H7 (cell line): ENCODE measurements around the gene SLC30A3. TPM values are rescaled to one million over a fixed set of nuclear protein-coding genes. Genes with fewer than 3 reads are reported as not detected.

Experiments
- DNase-seq: peaks from one replicate; pipeline ENCODE4 v3.0.0; 2012
- H3K27me3 ChIP-seq: 2 replicates; pipeline ENCODE4 v1.6.0; 2011; ENCODE audit warnings: mild to moderate bottlenecking, low read length; ENCODE audit not compliant: control insufficient read depth, insufficient read depth
- H3K36me3 ChIP-seq: replicated peaks from 2 replicates; pipeline ENCODE4 v1.5.1; 2011; ENCODE audit warnings: low read length; ENCODE audit not compliant: control insufficient read depth, insufficient read depth
- H3K4me3 ChIP-seq: 2 replicates; pipeline ENCODE4 v1.5.1; 2011; ENCODE audit warnings: low read depth, mild to moderate bottlenecking, control low read depth, low read length, moderate library complexity; ENCODE audit not compliant: insufficient read depth
- total RNA-seq: library from RNA; depleted of rRNA; stranded (reverse); fragments of >200 nt; shearing (Covaris generic); gene quantifications from 2 replicates; pipeline ENCODE4 v1.2.3, GENCODE V29; 2014

The SLC30A3 gene
- total RNA-seq, 1 experiment from 2014 or later = 1.4 TPM

DNA sequence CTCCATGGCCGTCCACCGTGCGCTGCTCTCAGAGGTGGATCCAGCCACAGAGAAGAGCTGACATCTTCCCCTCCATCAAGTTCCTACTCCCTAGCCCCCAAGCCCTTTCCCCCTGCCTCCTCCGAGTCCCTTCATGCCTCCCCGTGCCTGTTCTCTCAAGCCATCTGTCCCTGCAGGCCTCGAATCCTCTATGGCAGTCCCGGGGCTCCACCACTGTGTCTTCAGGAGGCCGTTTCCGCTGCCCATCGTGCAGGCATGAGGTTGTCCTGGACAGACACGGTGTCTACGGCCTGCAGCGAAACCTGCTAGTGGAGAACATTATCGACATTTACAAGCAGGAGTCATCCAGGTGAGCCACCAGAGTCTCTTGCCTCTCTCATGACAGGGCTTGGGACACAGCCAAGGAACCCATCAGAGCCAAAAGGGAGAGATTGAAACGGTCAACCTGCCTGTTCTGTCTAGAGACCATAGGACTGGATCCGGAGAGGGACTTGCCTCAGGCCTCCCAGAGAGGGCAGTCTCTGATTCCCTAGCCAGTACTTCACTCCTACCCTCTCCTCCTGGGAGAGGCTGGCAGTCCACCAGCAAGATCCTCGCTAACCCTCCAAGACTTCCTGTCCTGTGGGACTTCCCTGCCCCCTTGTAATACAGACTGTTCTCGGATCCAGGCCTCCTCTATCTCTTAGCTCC is 35.7 kb upstream of the SLC30A3 start:
- H3K36me3 ChIP-seq = no peaks in the 10 kb centered on the region
- no peak overlapping the region for H3K4me3 ChIP-seq
- H3K27me3 ChIP-seq = no peaks in the 10 kb centered on the region
- DNase-seq = no peak

DNA sequence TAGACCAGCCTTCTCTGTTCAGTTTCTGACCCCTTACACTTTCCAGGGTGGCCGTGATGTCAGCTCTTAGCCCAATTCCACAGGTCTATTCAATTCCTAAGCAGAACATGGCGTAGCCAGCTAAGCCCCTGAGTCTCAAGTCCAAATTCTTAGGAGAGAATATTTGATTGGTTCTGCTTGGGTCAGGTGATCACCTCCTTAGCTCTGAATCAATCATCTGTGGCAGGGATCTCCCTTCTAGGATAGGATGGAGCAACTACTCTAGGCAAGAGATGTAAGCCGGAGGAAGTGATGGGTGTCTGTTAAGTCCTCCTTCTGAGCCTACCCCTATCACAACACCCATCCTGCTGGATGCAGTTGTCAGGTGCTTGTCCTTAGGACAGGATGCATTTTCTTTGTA is 34.3 kb upstream of the SLC30A3 start:
- Histone ChIP-seq H3K4me3 (no peak overlapping the region), H3K36me3 (no peaks in the 10 kb centered on the region), H3K27me3 (no peaks in the 10 kb centered on the region)
- no peak for DNase-seq

DNA sequence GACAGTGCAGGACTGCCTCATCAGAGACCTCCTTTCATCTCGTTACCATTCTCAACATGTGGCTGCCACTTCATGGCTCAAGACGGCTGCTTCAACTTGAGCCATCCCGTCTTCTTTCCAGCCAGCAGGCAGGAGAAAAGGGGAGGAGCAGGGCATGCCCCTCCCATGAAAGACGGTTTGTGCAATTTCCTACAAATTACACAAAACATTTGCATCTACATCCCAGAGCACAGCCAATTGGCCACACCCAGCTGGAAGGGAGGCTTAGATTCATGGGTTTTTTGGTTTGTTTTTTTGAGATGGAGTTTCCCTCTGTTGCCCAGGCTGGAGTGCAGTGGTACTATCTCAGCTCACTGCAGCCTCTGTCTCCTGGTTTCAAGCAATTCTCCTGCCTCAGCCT is 33.6 kb upstream of the SLC30A3 start:
- Histone ChIP-seq H3K36me3 (no peaks in the 10 kb centered on the region), H3K27me3 (no peaks in the 10 kb centered on the region), H3K4me3 (no peak overlapping the region)
- DNase-seq = no peak

DNA sequence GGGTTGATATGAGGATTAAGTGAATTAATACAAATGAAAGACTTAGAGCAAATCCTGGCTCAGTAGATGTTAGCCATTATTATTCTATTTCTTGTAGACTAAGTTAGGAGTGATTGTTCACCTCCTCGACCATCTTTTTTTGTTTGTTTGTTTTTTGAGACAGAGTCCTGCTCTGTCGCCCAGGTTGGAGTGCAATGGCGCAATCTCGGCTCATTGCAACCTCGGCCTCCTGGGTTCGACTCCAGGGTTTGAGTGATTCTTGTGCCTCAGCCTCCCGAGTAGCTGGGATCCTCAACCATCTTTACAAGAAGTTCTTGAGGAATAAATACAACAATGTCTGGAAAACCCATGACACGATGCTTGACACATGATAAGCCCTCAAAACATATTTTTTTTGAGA is 32.1 kb upstream of the SLC30A3 start:
- H3K27me3 ChIP-seq = no peaks in the 10 kb centered on the region
- H3K36me3 ChIP-seq = no peaks in the 10 kb centered on the region
- DNase-seq = no peak
- H3K4me3 ChIP-seq = no peak overlapping the region

DNA sequence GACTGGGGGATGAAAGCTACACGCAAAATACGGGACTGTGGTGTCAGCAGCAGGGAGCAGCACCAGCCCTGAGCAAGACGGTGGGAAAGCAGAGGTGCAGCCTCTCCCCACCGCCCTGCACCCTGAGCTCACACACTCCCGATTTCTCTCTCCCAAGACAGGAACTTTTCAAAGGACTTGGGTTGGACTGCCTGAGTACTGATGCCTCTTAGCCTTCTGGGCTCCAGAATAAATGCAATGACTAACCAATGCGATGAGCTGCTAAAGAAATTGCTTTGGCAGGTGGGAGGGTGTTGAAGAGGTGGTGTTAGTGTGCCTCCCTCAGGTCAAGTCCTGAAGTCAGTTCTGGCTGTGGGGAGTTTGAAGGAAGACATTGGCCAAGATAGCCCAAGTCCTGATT is 29.0 kb upstream of the SLC30A3 start:
- peak; percentile 68 for DNase-seq
- H3K36me3 ChIP-seq = no peaks in the 10 kb centered on the region
- no peak overlapping the region for H3K4me3 ChIP-seq
- H3K27me3 ChIP-seq = no peaks in the 10 kb centered on the region

DNA sequence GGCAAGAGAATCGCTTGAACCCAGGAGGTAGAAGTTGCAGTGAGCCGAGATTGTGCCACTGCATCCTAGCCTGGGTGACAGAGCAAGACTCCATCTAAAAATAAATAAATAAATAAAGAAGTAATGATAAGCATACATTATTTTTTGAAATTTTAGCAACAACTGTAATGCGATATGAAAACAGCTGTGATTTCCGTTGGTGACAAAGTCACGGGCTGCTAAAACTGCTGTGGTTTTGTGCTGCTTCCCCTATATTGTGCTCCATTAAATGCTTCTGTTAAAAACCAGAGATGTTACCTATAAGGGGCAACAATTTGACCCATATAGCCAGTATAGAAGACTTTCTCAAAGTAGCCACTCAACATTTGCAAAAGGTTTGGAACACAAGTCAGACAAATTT is 27.7 kb upstream of the SLC30A3 start:
- H3K36me3 ChIP-seq = no peaks in the 10 kb centered on the region
- DNase-seq = no peak
- H3K27me3 ChIP-seq = no peaks in the 10 kb centered on the region
- no peak overlapping the region for H3K4me3 ChIP-seq

DNA sequence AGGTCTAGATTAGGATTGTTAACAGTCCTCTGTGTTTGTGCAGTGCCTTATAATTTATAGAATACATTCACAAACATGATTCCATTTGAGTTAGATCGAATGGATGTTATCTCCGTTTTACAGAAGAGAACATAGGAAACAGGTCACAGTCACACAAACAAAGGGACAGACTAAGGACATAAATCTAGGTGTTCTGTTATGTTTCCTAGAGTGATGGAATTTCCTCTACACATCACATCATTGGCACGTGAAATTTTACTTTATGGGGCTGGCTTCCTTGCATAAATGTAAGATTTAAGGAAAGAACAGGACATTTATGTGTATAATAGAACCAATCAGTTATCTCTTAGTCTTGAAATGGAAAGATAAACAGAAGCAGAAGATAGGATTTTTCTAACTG is 25.8 kb upstream of the SLC30A3 start:
- Histone ChIP-seq H3K4me3 (no peak overlapping the region), H3K27me3 (no peaks in the 10 kb centered on the region; the same call in 1 of the 2 replicates), H3K36me3 (no peaks in the 10 kb centered on the region)
- DNase-seq = no peak

DNA sequence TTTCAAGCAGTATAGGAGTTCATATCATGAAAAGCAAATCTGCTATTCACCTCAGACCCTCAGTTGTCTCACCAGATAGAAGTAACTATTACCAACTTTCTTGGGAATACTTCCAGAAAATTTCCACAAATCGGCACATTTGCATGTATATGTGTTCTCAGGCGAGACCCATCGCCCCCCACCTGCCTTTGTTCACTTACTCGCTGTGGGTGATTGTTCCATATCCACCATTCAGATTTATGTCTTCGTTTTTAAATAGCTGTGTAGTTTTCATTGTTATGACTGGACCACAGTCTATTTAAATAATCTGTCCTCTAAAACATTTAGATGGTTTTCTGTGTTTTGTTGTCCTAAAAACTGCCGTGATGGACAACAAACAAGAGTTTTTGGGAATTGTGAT is 22.6 kb upstream of the SLC30A3 start:
- H3K4me3 ChIP-seq = no peak overlapping the region
- H3K27me3 ChIP-seq = no peaks in the 10 kb centered on the region; the same call in 1 of the 2 replicates
- no peak for DNase-seq
- no peaks in the 10 kb centered on the region for H3K36me3 ChIP-seq

DNA sequence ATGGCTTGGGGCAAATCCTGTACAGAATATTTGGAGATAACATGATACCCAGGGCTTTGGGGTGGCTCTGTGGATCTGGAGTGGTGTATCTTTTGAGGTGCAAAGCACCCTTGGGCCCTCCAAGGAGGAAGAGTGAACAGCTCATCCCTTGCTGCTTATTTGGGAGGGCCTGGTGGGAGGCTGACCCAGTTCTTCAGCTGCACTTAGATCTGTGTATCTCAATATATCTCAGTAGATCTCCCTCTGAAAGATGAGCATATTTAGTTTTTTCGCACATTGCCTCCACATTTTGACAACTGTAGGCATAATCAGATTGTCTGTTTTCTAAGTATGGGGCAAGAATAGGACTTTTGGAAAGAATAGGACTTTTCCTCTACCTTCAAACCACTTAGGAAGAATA is 22.1 kb upstream of the SLC30A3 start:
- H3K27me3 ChIP-seq = no peaks in the 10 kb centered on the region; the same call in 1 of the 2 replicates
- no peak for DNase-seq
- no peaks in the 10 kb centered on the region for H3K36me3 ChIP-seq
- H3K4me3 ChIP-seq = no peak overlapping the region

DNA sequence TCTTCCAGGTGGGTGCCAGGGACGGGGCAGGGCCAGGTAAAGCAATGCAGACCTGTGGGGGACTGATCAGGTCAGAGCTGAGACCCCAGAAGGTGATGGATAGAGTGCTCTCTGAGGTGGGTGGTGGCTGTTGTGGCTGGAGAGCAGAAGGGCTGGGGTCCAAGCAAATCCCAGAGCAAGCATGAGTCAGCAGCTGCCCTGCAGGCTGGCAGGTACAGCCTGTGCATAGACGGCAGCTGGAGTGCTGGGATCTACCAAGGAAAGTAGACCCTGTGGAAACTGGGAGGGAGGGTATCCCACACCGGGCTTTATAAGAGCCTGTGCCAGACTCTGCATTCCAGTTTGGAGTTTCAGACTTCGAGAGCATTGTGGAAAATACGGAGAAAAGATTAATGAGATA is 20.0 kb upstream of the SLC30A3 start:
- H3K36me3 ChIP-seq = no peaks in the 10 kb centered on the region
- H3K4me3 ChIP-seq = peak overlapping the region; percentile 13; the same call in 1 of the 2 replicates
- DNase-seq = no peak

DNA sequence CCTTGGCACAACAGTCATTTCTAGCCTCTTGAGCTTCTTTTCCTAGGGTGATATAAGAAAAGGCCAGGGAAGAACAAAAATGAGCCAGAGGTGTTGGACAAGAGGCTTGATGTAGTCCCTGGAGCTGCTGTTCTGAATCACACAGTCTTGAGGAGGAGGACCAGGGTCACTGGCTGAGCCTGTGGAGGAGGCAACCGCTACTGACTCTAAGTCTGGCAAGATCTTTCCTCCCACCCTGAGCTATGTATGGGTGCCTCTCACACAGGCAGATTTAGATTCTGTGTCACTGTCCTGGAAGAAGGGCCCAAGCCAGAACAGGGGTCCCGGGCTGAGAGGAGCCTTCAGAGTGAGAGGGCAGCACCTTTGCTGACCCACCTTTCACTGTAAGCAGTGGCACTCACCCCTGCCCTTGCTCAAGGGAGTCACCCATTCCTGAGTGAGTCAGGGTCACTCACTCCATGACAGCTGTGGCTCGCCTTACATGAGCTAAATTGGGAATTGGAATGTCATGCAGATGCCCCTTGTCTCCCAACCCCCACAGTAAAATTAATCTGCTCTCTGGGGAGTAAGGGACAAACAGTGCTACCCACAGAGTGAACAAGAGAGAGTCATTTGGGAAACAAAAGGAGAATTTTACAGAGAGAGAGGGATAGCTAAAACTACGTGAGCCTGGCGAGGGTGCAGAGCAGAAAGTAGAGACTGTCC is 19.2 kb upstream of the SLC30A3 start, which contains the start of gene TRIM54:
TSS of gene TRIM54 (plus strand) at position 575 of the 705 bp plus-strand sequence. CDS start 303 bp downstream, outside the sequence.
- DNase-seq = no peak
- H3K36me3 ChIP-seq = no peaks in the 10 kb centered on the region
- peak within 1 kb of the TSS; percentile 13; the same call in 1 of the 2 replicates for H3K4me3 ChIP-seq
- H3K27me3 ChIP-seq = no peaks in the 10 kb centered on the region; the same call in 1 of the 2 replicates

More for the DNA sequence above, 20.0 kb upstream of the SLC30A3 start:
- H3K27me3 ChIP-seq = no peaks in the 10 kb centered on the region; the same call in 1 of the 2 replicates

DNA sequence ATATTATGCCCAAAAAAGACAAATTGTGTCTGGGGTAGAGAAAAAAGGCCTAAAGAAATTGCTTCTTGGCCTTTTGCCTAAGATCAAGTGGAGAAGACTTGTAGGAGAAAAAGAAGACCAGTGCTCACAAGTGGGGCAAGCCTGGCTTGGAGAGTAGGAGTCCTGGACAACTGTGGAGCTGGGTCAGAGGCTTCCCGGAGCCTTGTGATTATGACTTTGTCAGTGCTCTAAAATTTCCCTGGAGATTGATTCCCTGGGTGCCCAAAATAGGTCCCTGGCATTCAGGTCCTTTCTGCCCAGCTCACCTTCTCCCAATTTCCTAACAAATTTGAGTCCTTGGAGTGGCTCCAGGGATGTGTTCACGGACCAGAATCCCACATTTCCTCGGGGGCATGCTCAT is 18.6 kb upstream of the SLC30A3 start:
- no peaks in the 10 kb centered on the region; the same call in 1 of the 2 replicates for H3K27me3 ChIP-seq
- no peak overlapping the region for H3K4me3 ChIP-seq
- H3K36me3 ChIP-seq = no peaks in the 10 kb centered on the region
- DNase-seq = no peak

DNA sequence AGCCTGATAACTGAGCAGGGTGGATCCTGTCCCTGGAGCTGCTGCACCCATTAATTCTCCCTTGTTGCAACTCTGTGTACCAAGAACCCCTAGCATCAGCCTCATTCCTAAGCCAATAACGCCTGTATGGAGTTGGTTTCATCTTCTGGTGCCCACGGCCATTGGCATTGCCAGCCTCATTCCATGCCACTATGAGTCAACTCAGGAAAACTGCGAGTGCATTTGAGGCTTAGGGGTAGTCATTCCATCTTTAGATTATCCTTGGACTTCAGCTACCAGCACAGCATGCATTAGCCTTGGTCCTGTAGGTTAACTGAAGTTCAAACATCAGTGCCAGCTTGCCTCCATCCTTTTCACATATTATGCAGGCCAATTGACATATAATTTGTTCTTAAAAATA is 18.0 kb upstream of the SLC30A3 start:
- Histone ChIP-seq H3K27me3 (no peaks in the 10 kb centered on the region; the same call in 1 of the 2 replicates), H3K36me3 (no peaks in the 10 kb centered on the region), H3K4me3 (no peak overlapping the region)
- DNase-seq = no peak

DNA sequence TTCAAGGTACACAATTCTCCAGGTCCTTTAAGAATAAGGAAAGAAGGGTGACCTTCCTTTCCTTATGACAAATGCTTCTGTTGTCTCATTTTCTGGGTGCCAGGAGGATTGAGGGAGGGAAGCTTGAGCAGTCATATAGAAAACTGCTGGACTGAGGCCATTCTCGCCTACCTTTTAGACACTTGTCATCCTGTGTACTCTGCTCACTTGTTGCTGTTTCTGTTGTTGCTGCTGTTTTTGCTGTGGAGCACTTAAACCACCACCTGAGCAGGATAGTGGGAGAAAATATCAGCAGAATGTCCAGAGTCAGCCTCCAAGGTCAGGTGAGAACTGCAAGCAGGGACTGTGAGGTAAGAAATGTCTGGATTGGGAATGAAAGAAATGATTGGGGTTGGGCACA is 15.2 kb upstream of the SLC30A3 start:
- no peak for DNase-seq
- H3K36me3 ChIP-seq = no peaks in the 10 kb centered on the region
- no peaks in the 10 kb centered on the region for H3K27me3 ChIP-seq
- no peak overlapping the region for H3K4me3 ChIP-seq
